Spleen (tissue), 11 donors: ENCODE measurements around the gene SLC39A11. TPM values are rescaled to one million over a fixed set of nuclear protein-coding genes. Genes with fewer than 3 reads are reported as not detected.

Source experiments
- DNase-seq: peaks from one replicate; pipeline ENCODE4 v3.0.0-alpha.2; 2020
- H3K27ac ChIP-seq, 8 donors: fragments of 200-600 bp; sonication (generic) in 7 of 8; 1 replicate in 4 of 8; 2 replicates in 4 of 8; pipeline versions ENCODE4 v1.5.0 to v1.8.0; 2016 to 2021; ENCODE audit warnings: inconsistent platforms in 4 of 8, mild to moderate bottlenecking in 4 of 8, moderate library complexity in 1 of 8
- H3K27me3 ChIP-seq, 7 donors: fragments of 200-600 bp; sonication (generic) in 6 of 7; replicated peaks in 1 of 7; 1 replicate in 4 of 7; 2 replicates in 3 of 7; pipeline versions ENCODE4 v1.5.0 to v1.8.0; 2016 to 2021; ENCODE audit warnings: inconsistent platforms in 3 of 7, mild to moderate bottlenecking in 1 of 7
- H3K36me3 ChIP-seq, 6 donors: fragments of 200-600 bp; sonication (generic) in 5 of 6; 1 replicate in 4 of 6; 2 replicates in 2 of 6; pipeline versions ENCODE4 v1.5.0 to v1.8.0; 2016 to 2021; ENCODE audit warnings: inconsistent platforms in 2 of 6
- H3K4me1 ChIP-seq, 6 donors: fragments of 200-600 bp; sonication (generic) in 5 of 6; 1 replicate in 3 of 6; 2 replicates in 3 of 6; pipeline versions ENCODE4 v1.5.0 to v1.8.0; 2016 to 2021; ENCODE audit warnings: inconsistent platforms in 3 of 6
- H3K4me3 ChIP-seq, 8 donors: fragments of 200-600 bp; sonication (generic) in 7 of 8; 1 replicate in 4 of 8; 2 replicates in 4 of 8; pipeline versions ENCODE4 v1.5.0 to v1.8.0; 2016 to 2021; ENCODE audit warnings: inconsistent platforms in 4 of 8, mild to moderate bottlenecking in 4 of 8, moderate library complexity in 2 of 8
- H3K9me3 ChIP-seq, 8 donors: fragments of 200-600 bp; sonication (generic) in 7 of 8; 1 replicate in 4 of 8; 2 replicates in 4 of 8; pipeline versions ENCODE4 v1.5.0 to v1.8.0; 2016 to 2021; ENCODE audit warnings: inconsistent platforms in 4 of 8
- POLR2A ChIP-seq, 3 donors: fragments of 450-650 bp; IDR thresholded peaks; one replicate each; pipeline ENCODE4 v1.5.1; 2017; ENCODE audit warnings: antibody characterized with exemption in 3 of 3, mild to moderate bottlenecking in 1 of 3
- POLR2AphosphoS5 ChIP-seq, 3 donors: sonication (generic); formaldehyde crosslinking; IDR thresholded peaks; one replicate each; pipeline ENCODE4 v1.5.1; 2017; ENCODE audit warnings: antibody characterized with exemption in 3 of 3
- WGBS, 5 donors: extraction: QIAGEN DNeasy Blood & Tissue Kit in 3 of 5; methylation state at CpG; one replicate each; pipeline versions ENCODE4 v1.1.5 to v1.1.7; 2013 to 2018; 5-methylcytosine and 5-hydroxymethylcytosine counted together
- intact Hi-C: fragments of 100-400 bp; cut with DNase I; formaldehyde crosslinking; loops from one replicate; pipeline ENCODE4 v1.15.0; 2023; ENCODE audit warnings: low total_unique reads
- polyA plus RNA-seq, 3 donors: library from polyadenylated mRNA; stranded (reverse); fragments of 200-250 nt; gene quantifications; one replicate each; pipeline ENCODE4 v1.2.1, GENCODE V29; 2013
- total RNA-seq, 7 donors: library from RNA; depleted of rRNA in 3 of 7; stranded (reverse); fragments of >200 nt in 3 of 7; fragmentation: NEBNext Ultra II Directional in 4 of 7; extraction: Animal tissue kit (Norgen Biotek cat#: 25700) in 4 of 7; gene quantifications; one replicate each; pipeline versions ENCODE4 v1.1.0 to v1.2.1, GENCODE V29; 2016 to 2021
- TF ChIP-seq, protein P1 (sequence below), 11 experiments: fragments of 200-600 bp in 7 of 11; fragments of 450-650 bp in 4 of 11; sonication (generic) in 4 of 11; IDR thresholded peaks in 8 of 11; conservative IDR thresholded peaks in 3 of 11; 1 replicate in 7 of 11; 2 replicates in 4 of 11; pipeline versions ENCODE4 v1.4.0 to v1.8.0; 2016 to 2021; ENCODE audit warnings: antibody characterized with exemption in 11 of 11, inconsistent platforms in 4 of 11, mild to moderate bottlenecking in 1 of 11
- donor health status: healthy with polysubstance abuse.
- donor health status: DM: no; HTN: no; CAD: no; lungs with moderate emphysema.
- donor health status: DM: no; HTN: no; CAD: no.
- donor health status: Bipolar disorder and iron deficiency.
- donor health status: healthy.
- donor health status: DM: no; HTN: no; CAD: no.
- donor health status: DM: yes; HTN: yes; CAD: no.

Gene SLC39A11
- total and polyA plus RNA-seq, 10 donors, result 4.1 to 45.2 (median 27.8) TPM

DNA sequence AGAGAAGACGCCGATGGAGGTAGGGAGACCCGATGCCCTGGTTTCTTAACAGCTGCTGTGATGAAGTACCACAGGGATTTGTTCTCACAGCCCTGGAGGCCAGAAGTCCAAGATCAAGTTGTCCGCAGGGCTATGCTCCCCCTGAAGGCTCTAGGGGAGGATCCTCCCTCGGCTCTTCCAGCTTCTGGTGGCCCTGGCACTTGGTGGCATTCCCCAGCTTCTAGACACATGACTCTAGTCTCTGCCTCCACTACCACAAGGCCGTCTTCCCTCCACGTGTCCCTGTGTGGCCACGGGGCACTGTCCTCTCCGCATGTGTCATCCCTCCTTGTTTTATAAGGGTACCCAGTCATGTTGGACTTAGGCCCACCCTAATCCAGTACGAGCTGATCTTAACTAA is 375.2 kb downstream of the SLC39A11 start:
- Histone ChIP-seq H3K27me3 (no peaks in the 10 kb centered on the region), H3K4me1 (peaks cover 0 to 19% (median 12%) of the 10 kb centered on the region in 6 donors), H3K4me3 (no peak overlapping the region), H3K36me3 (peaks cover 0 to 12% (median 0%) of the 10 kb centered on the region in 6 donors), H3K27ac (no peak overlapping the region), H3K9me3 (no peaks in the 10 kb centered on the region)
- TF ChIP-seq, protein P1, sequence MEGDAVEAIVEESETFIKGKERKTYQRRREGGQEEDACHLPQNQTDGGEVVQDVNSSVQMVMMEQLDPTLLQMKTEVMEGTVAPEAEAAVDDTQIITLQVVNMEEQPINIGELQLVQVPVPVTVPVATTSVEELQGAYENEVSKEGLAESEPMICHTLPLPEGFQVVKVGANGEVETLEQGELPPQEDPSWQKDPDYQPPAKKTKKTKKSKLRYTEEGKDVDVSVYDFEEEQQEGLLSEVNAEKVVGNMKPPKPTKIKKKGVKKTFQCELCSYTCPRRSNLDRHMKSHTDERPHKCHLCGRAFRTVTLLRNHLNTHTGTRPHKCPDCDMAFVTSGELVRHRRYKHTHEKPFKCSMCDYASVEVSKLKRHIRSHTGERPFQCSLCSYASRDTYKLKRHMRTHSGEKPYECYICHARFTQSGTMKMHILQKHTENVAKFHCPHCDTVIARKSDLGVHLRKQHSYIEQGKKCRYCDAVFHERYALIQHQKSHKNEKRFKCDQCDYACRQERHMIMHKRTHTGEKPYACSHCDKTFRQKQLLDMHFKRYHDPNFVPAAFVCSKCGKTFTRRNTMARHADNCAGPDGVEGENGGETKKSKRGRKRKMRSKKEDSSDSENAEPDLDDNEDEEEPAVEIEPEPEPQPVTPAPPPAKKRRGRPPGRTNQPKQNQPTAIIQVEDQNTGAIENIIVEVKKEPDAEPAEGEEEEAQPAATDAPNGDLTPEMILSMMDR (IDR thresholded peaks at IDR 0.05 in 8 of 11, conservative IDR thresholded peaks at IDR 0.05 in 3 of 11), result no peak
- TF ChIP-seq POLR2A (IDR thresholded peaks at IDR 0.05), result no peak
- TF ChIP-seq POLR2AphosphoS5 (IDR thresholded peaks at IDR 0.05), result no peak
- intact Hi-C loops, result no loop called here
- 82 to 91% (median 90%) methylated on average over 10 of the region's 10 CpGs for WGBS, 5 donors
- DNase-seq, result no peak

DNA sequence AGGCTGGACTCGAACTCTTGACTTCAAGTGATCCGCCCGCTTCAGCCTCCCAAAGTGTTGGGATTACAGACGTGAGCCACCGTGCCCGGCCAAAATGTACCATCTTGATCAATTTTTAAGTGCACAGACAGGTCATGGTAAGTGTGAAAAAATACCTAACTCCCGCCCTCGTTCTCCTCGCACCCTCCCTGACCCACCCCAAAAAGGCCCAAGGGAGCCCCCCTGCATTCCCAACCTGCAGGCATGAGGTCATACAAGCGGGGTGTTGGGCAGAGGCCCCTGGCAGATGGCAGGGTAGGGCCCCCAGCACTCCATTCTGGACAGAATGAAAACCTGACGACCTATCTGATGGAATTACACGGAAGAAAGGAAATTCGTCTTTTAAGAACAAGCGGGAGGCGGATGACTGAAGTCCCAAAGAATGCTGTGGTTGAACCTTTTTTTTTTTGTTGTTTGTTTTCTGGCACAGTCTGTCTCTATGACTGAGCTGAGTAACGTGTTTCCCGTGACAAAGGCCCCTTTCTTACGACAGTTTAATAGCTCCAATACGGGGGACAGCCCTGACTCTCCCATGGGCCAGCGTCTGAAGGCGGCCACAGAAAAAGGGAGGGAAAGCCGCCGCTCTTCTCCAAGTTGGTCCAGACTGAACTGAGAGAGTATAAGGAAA is 376.4 kb downstream of the SLC39A11 start:
- Histone ChIP-seq H3K4me3 (no peak overlapping the region), H3K4me1 (peaks cover 0 to 19% (median 12%) of the 10 kb centered on the region in 6 donors), H3K36me3 (peaks cover 0 to 24% (median 0%) of the 10 kb centered on the region in 6 donors), H3K27me3 (no peaks in the 10 kb centered on the region), H3K27ac (no peak overlapping the region), H3K9me3 (peaks cover 0 to 11% (median 3%) of the 10 kb centered on the region in 8 donors)
- intact Hi-C loops, result no loop called here
- DNase-seq, result no peak
- TF ChIP-seq POLR2AphosphoS5 (IDR thresholded peaks at IDR 0.05) (no peak), POLR2A (IDR thresholded peaks at IDR 0.05) (no peak)
- TF ChIP-seq, protein P1 (IDR thresholded peaks at IDR 0.05 in 8 of 11, conservative IDR thresholded peaks at IDR 0.05 in 3 of 11), result no peak
- 86 to 95% (median 86%) methylated on average over 23 of the region's 23 CpGs for WGBS, 5 donors

DNA sequence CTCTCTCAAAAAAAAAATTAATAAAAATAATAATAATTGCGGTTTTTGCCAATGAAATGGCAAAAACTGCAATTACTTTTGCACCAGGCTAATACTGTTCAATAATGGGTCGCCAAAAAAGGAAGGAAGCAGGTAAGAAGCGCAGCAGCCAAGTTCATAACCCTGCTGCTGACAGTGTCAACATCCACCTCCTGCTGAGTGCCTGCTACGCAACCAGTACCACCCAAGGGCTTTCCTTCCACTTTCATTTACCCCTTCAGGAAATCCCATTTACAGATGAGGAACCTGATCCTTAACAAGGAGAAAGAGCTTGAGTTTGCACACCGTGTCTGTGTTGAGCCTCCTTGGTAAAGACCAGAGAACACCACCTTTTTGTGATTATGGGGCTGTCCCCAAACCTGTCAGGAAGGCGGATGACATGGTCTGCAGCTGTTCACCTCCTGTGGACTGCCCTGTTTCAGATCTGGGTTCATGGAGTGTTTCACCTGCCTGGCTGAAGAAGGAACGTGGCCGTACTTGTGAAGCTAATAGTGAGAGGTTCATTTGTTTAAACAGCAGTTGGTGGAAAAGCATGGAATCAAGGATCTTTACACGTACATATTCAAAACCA is 378.0 kb downstream of the SLC39A11 start:
- DNase-seq, result no peak
- H3K4me1 ChIP-seq, result peaks cover 0 to 6% (median 4%) of the 10 kb centered on the region in 6 donors
- peak overlapping the region in 4 of 8 donors; percentile 17 to 34 (median 21) for H3K27ac ChIP-seq
- WGBS, 5 donors, result 60 to 70% (median 64%) methylated on average over 9 of the region's 9 CpGs
- no peak for TF ChIP-seq POLR2A (IDR thresholded peaks at IDR 0.05)
- TF ChIP-seq POLR2AphosphoS5 (IDR thresholded peaks at IDR 0.05), result no peak
- TF ChIP-seq, protein P1 (IDR thresholded peaks at IDR 0.05 in 8 of 11, conservative IDR thresholded peaks at IDR 0.05 in 3 of 11), result no peak
- peaks cover 0 to 27% (median 0%) of the 10 kb centered on the region in 6 donors for H3K36me3 ChIP-seq
- peaks cover 0 to 14% (median 4%) of the 10 kb centered on the region in 8 donors for H3K9me3 ChIP-seq
- H3K4me3 ChIP-seq, result peak overlapping the region in 1 of 8 donors; percentile 28
- H3K27me3 ChIP-seq, result no peaks in the 10 kb centered on the region
- intact Hi-C loops, result no loop called here

DNA sequence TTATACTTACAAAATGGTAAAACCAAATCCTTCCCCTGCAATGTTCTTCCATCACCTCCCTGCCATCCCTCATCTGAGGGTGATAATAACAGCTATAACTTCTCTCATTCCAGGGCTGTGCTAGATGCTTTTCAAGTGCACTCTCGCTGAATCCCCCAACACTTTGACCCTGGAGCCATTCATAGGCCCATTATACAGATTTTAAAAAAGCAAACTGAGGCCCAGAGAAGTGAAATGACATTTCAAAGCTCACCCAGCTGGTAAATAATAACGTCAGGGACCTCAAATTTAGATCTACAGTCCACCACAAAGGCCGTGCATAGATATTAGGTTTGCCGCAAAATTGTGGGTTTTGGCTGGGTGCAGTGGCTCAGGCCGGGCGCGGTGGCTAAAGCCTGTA is 378.8 kb downstream of the SLC39A11 start:
- Histone ChIP-seq H3K36me3 (peaks cover 0 to 30% (median 0%) of the 10 kb centered on the region in 6 donors), H3K4me1 (no peaks in the 10 kb centered on the region), H3K27me3 (no peaks in the 10 kb centered on the region), H3K4me3 (peak overlapping the region in 1 of 8 donors; percentile 3), H3K9me3 (peaks cover 0 to 19% (median 5%) of the 10 kb centered on the region in 8 donors), H3K27ac (peak overlapping the region in 1 of 8 donors; percentile 22)
- intact Hi-C loops, result no loop called here
- TF ChIP-seq, protein P1 (IDR thresholded peaks at IDR 0.05 in 8 of 11, conservative IDR thresholded peaks at IDR 0.05 in 3 of 11), result no peak
- TF ChIP-seq POLR2A (IDR thresholded peaks at IDR 0.05), result no peak
- TF ChIP-seq POLR2AphosphoS5 (IDR thresholded peaks at IDR 0.05), result no peak
- WGBS, 5 donors, result 91 to 99% (median 96%) methylated on average over 7 of the region's 7 CpGs
- no peak for DNase-seq
